Tibial nerve (tissue), 3 donors: ENCODE measurements around the gene C5.
"Not testable (repeated sequence)": the region's sequence is repeated elsewhere in the genome, so short reads cannot be mapped to it uniquely, and the experiment has no call there.

Experiments
- EP300 ChIP-seq, 2 donors: sonication (generic); formaldehyde crosslinking; IDR thresholded peaks; one replicate each; pipeline ENCODE4 v1.6.1; 2017; ENCODE audit warnings: antibody characterized with exemption in 2 of 2, mild to moderate bottlenecking in 1 of 2
- POLR2A ChIP-seq, 2 donors: fragments of 450-650 bp; IDR thresholded peaks; one replicate each; pipeline ENCODE4 v1.6.1; 2017; ENCODE audit warnings: antibody characterized with exemption in 2 of 2, mild to moderate bottlenecking in 2 of 2, moderate library complexity in 2 of 2

DNA sequence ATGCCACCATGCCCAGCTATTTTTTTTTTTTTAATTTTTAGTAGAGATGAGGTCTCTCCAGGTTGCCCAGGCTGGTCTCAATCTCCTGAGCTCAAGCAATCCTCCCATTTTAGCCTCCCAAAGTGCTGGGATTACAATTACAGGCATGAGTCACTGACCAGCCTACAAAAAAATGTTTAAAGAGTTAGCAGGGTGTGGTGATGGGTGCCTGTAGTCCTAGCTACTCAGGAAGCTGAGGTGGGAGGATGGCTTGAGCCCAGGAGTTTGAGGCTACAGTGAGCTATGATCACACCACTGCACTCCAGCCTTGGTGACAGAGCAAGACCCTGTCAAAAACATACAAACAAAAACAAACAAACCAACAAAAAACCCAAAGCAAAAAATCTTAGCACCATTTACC lies 14.4 kb downstream of the C5 start:
- not testable (repeated sequence) for TF ChIP-seq EP300, POLR2A (IDR thresholded peaks at IDR 0.05)
